Measurements from ENCODE around the gene FNTB.

Gene FNTB

DNA sequence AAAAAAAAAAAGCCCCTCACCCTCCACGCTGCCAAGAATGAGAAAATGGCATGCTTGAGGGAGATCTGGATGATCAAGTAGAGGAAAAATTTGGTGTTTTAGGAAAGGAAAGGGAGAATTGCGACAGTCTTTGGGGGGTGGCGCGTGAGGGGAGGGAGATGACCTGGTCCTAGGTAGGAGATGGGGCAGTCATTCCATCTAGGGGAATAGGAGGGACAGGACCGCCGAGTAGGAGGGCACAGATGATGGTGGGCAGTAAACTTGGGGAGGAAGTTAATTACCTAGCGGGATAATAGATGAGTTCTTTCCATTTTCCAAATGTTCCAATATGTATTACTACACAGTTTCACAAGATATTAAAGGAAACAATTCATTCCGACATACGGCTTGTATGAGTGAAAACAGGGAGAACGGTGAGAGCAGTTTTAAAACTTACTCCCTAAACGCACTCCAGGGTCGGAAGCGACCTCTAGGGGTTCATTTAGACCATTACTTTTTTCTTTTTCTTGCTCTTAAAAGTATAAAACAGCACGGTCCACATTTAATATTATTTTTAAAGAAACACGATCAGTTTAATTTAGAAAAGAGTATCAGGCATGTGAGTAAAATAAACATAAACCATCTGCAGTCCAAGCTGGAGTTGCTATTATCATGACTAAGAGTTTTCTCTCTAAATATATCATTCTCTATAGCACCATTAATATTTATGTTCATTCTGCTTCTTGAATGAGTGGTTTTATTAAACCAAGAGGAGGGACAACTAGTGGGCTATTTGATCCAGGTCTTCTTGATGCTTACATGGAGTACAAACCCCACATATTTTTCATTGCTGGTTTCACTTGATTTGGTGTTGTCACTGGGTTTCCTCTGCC, 3.0 kb upstream of the FNTB start:
- H3K4me3 ChIP-seq (ENCODE audit: low read depth in 1 of 2, low read length in 1 of 2): no peak overlapping the region

GRCh38 chr14:64987438-64987767, 708 bp downstream of the FNTB start:
- H3K4me3 ChIP-seq (ENCODE audit: low read depth in 1 of 2, low read length in 1 of 2): peak overlapping the region; percentile 94 to 95
- peaks cover 53 to 56% of the 10 kb centered on the region in 2 experiments for H3K4me1 ChIP-seq (ENCODE audit: control insufficient read depth in 1 of 2, insufficient read depth in 1 of 2, low read depth in 1 of 2, low read length in 1 of 2)
- H3K36me3 ChIP-seq: no peaks in the 10 kb centered on the region
- TF ChIP-seq, protein P1, sequence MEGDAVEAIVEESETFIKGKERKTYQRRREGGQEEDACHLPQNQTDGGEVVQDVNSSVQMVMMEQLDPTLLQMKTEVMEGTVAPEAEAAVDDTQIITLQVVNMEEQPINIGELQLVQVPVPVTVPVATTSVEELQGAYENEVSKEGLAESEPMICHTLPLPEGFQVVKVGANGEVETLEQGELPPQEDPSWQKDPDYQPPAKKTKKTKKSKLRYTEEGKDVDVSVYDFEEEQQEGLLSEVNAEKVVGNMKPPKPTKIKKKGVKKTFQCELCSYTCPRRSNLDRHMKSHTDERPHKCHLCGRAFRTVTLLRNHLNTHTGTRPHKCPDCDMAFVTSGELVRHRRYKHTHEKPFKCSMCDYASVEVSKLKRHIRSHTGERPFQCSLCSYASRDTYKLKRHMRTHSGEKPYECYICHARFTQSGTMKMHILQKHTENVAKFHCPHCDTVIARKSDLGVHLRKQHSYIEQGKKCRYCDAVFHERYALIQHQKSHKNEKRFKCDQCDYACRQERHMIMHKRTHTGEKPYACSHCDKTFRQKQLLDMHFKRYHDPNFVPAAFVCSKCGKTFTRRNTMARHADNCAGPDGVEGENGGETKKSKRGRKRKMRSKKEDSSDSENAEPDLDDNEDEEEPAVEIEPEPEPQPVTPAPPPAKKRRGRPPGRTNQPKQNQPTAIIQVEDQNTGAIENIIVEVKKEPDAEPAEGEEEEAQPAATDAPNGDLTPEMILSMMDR (IDR thresholded peaks at IDR 0.05): no peak
- H3K27ac ChIP-seq: peak overlapping the region; percentile 88
- H3K27me3 ChIP-seq: no peaks in the 10 kb centered on the region
- no peaks in the 10 kb centered on the region for H3K9me3 ChIP-seq

More for the DNA sequence above, 3.0 kb upstream of the FNTB start:
- Histone ChIP-seq H3K36me3 (no peaks in the 10 kb centered on the region), H3K27ac (no peak overlapping the region), H3K27me3 (peaks cover 8% of the 10 kb centered on the region), H3K4me1 (ENCODE audit: control insufficient read depth in 1 of 2, insufficient read depth in 1 of 2, low read depth in 1 of 2, low read length in 1 of 2) (peaks cover 22 to 25% of the 10 kb centered on the region in 2 experiments), H3K9me3 (no peaks in the 10 kb centered on the region)
- TF ChIP-seq, protein P1 (IDR thresholded peaks at IDR 0.05): peak; percentile 44

- Histone ChIP-seq H3K9me3 (no peaks in the 10 kb centered on the region), H3K27me3 (no peaks in the 10 kb centered on the region), H3K27ac (peak overlapping the region; percentile 98), H3K36me3 (no peaks in the 10 kb centered on the region), H3K4me3 (ENCODE audit: low read depth in 1 of 2, low read length in 1 of 2) (peak overlapping the region; percentile 9 to 20), H3K4me1 (ENCODE audit: control insufficient read depth in 1 of 2, insufficient read depth in 1 of 2, low read depth in 1 of 2, low read length in 1 of 2) (peaks cover 76 to 79% of the 10 kb centered on the region in 2 experiments)
- TF ChIP-seq, protein P1 (IDR thresholded peaks at IDR 0.05): no peak
These were observed 3.6 kb downstream of the FNTB start for GRCh38 chr14:64990296-64990695.

- H3K27me3 ChIP-seq: no peaks in the 10 kb centered on the region
- peak overlapping the region; percentile 98 for H3K27ac ChIP-seq
- TF ChIP-seq, protein P1 (IDR thresholded peaks at IDR 0.05): no peak
- H3K9me3 ChIP-seq: no peaks in the 10 kb centered on the region
- peaks cover 75 to 84% of the 10 kb centered on the region in 2 experiments for H3K4me1 ChIP-seq (ENCODE audit: control insufficient read depth in 1 of 2, insufficient read depth in 1 of 2, low read depth in 1 of 2, low read length in 1 of 2)
- no peak overlapping the region for H3K4me3 ChIP-seq (ENCODE audit: low read depth in 1 of 2, low read length in 1 of 2)
- H3K36me3 ChIP-seq: no peaks in the 10 kb centered on the region
These were observed 4.2 kb downstream of the FNTB start for GRCh38 chr14:64990939-64991338.

GRCh38 chr14:64992328-64992885, 5.7 kb downstream of the FNTB start:
- peak overlapping the region; percentile 98 for H3K27ac ChIP-seq
- H3K4me1 ChIP-seq (ENCODE audit: control insufficient read depth in 1 of 2, insufficient read depth in 1 of 2, low read depth in 1 of 2, low read length in 1 of 2): peaks cover 67 to 81% of the 10 kb centered on the region in 2 experiments
- no peaks in the 10 kb centered on the region for H3K36me3 ChIP-seq
- TF ChIP-seq, protein P1 (IDR thresholded peaks at IDR 0.05): no peak
- no peaks in the 10 kb centered on the region for H3K27me3 ChIP-seq
- no peaks in the 10 kb centered on the region for H3K9me3 ChIP-seq
- peak overlapping the region in 1 of 2 experiments; percentile 39 for H3K4me3 ChIP-seq (ENCODE audit: low read depth in 1 of 2, low read length in 1 of 2)
